B cell (primary cell): ENCODE measurements around the gene ODR4. TPM values are rescaled to one million over a fixed set of nuclear protein-coding genes. Genes with fewer than 3 reads are reported as not detected.

Experiments
- ATAC-seq: fragments of 200-7000 bp; cut with Tn5 transposase; one replicate; pipeline ENCODE4 v1.10.0; 2021; ENCODE audit warnings: low read depth, mild to moderate bottlenecking, moderate number of reproducible peaks, moderate library complexity
- CTCF ChIA-PET: fragments of 350-600 bp; sonication (Branson Sonifier 250); formaldehyde crosslinking; loops from one replicate; lab custom pipeline; 2021; ENCODE audit warnings: antibody characterized with exemption, inconsistent platforms; lab: Charles Lee
- POLR2A ChIA-PET: fragments of 350-600 bp; sonication (Branson Sonifier 250); formaldehyde crosslinking; loops from one replicate; lab custom pipeline; 2021; ENCODE audit warnings: antibody characterized with exemption; lab: Charles Lee
- DNase-seq: peaks from one replicate; pipeline ENCODE4 v3.0.0; 2013
- H2AFZ ChIP-seq: 2 replicates; pipeline ENCODE4 v1.6.1; 2012; ENCODE audit warnings: mild to moderate bottlenecking, low read depth, low read length; ENCODE audit not compliant: insufficient read depth, poor library complexity, severe bottlenecking
- H3K27ac ChIP-seq, 2 donors: 1 replicate in 1 of 2; 2 replicates in 1 of 2; pipeline ENCODE4 v1.5.1; 2012 to 2013; ENCODE audit warnings: low read length in 2 of 2, mild to moderate bottlenecking in 2 of 2, moderate library complexity in 1 of 2
- H3K27me3 ChIP-seq, 4 experiments: fragments of 200-600 bp in 1 of 4; sonication (generic) in 1 of 4; replicated peaks in 1 of 4; 1 replicate in 2 of 4; 2 replicates in 2 of 4; pipeline versions ENCODE4 v1.6.1 to v1.7.0; 2013 to 2016; ENCODE audit warnings: low read length in 3 of 4, mild to moderate bottlenecking in 2 of 4, mixed read lengths in 1 of 4, moderate library complexity in 1 of 4; ENCODE audit not compliant: insufficient read depth in 4 of 4, control insufficient read depth in 3 of 4; ENCODE audit errors: control extremely low read depth in 1 of 4
- H3K36me3 ChIP-seq, 2 experiments: replicated peaks in 1 of 2; 1 replicate in 1 of 2; 2 replicates in 1 of 2; pipeline versions ENCODE4 v1.6.1 to v1.7.1; 2013; ENCODE audit warnings: low read length in 1 of 2; ENCODE audit not compliant: insufficient read depth in 2 of 2, control insufficient read depth in 1 of 2; ENCODE audit errors: control extremely low read depth in 1 of 2, extremely low read depth in 1 of 2
- H3K4me1 ChIP-seq, 2 donors: fragments of 200-600 bp in 1 of 2; sonication (generic) in 1 of 2; 1 replicate in 1 of 2; 2 replicates in 1 of 2; pipeline versions ENCODE4 v1.5.1 to v1.6.1; 2013 to 2017; ENCODE audit warnings: low read length in 2 of 2; ENCODE audit not compliant: control insufficient read depth in 2 of 2, insufficient read depth in 2 of 2
- H3K4me2 ChIP-seq: replicated peaks from 2 replicates; pipeline ENCODE3; 2012; ENCODE audit warnings: mild to moderate bottlenecking, low read depth, low read length; ENCODE audit not compliant: poor library complexity, severe bottlenecking
- H3K4me3 ChIP-seq, 5 experiments: fragments of 200-600 bp in 1 of 5; sonication (generic) in 1 of 5; 1 replicate in 3 of 5; 2 replicates in 2 of 5; pipeline versions ENCODE4 v1.5.1 to v1.7.0; 2011 to 2016; ENCODE audit warnings: low read length in 4 of 5, mild to moderate bottlenecking in 4 of 5, low read depth in 2 of 5, control low read depth in 1 of 5, moderate library complexity in 1 of 5; ENCODE audit not compliant: insufficient read depth in 1 of 5; ENCODE audit errors: control extremely low read depth in 1 of 5, extremely low read depth in 1 of 5
- H3K79me2 ChIP-seq: fragments of 200-600 bp; sonication (generic); one replicate; pipeline ENCODE4 v1.6.0; 2016; ENCODE audit warnings: low read length; ENCODE audit not compliant: control insufficient read depth, insufficient read depth
- H3K9ac ChIP-seq: fragments of 200-600 bp; sonication (generic); 2 replicates; pipeline ENCODE4 v1.6.1; 2017; ENCODE audit warnings: mild to moderate bottlenecking, low read length, moderate library complexity
- H3K9me3 ChIP-seq, 3 donors: one replicate each; pipeline versions ENCODE4 v1.6.1 to v1.7.1; 2013; ENCODE audit warnings: low read length in 2 of 3; ENCODE audit not compliant: control insufficient read depth in 2 of 3, insufficient read depth in 1 of 3; ENCODE audit errors: control extremely low read depth in 1 of 3
- H4K20me1 ChIP-seq: 2 replicates; pipeline ENCODE4 v1.6.0; 2012; ENCODE audit warnings: mild to moderate bottlenecking, low read length; ENCODE audit not compliant: insufficient read depth, control insufficient read depth, poor library complexity, severe bottlenecking
- H3K27ac Mint-ChIP-seq: one replicate; pipeline ENCODE4 v1.8.0; 2021; ENCODE audit warnings: mixed read lengths
- H3K27me3 Mint-ChIP-seq: one replicate; pipeline ENCODE4 v1.8.0; 2021; ENCODE audit warnings: mixed read lengths
- H3K4me1 Mint-ChIP-seq: one replicate; pipeline ENCODE4 v1.8.0; 2021; ENCODE audit warnings: mixed read lengths
- H3K4me3 Mint-ChIP-seq: one replicate; pipeline ENCODE4 v1.8.0; 2021; ENCODE audit warnings: mixed read lengths
- H3K9me3 Mint-ChIP-seq: one replicate; pipeline ENCODE4 v1.8.0; 2022; ENCODE audit warnings: mixed read lengths; ENCODE audit not compliant: insufficient read depth
- EZH2 ChIP-seq: IDR thresholded peaks from 2 replicates; pipeline ENCODE4 v1.6.1; 2012; ENCODE audit warnings: borderline replicate concordance, low read depth, mild to moderate bottlenecking, moderate library complexity, low read length; ENCODE audit not compliant: insufficient read depth, poor library complexity, severe bottlenecking
- whole genome bisulfite sequencing: methylation state at CpG from one replicate; pipeline ENCODE4 v1.1.5; 2013; ENCODE audit warnings: missing lambda C conversion rate; ENCODE audit not compliant: insufficient coverage; 5-methylcytosine and 5-hydroxymethylcytosine counted together
- intact Hi-C: fragments of 100-400 bp; cut with micrococcal nuclease; formaldehyde crosslinking; loops from one replicate; pipeline ENCODE4 v1.10.0; 2022
- polyA plus RNA-seq: library from polyadenylated mRNA; depleted of rRNA; stranded (reverse); fragments of >200 nt; gene quantifications from 2 replicates; pipeline ENCODE4 v1.2.3, GENCODE V29; 2012
- total RNA-seq, 2 donors: library from RNA; stranded (reverse); fragments of 120-200 nt in 1 of 2; gene quantifications; 1 replicate in 1 of 2; 2 replicates in 1 of 2; pipeline versions ENCODE4 v1.2.3 to v1.2.4, GENCODE V29; 2013 to 2022
- TF ChIP-seq, protein P1 (sequence below): fragments of 200-600 bp; IDR thresholded peaks from one replicate; pipeline ENCODE4 v1.8.0; 2022; ENCODE audit warnings: antibody characterized with exemption, mild to moderate bottlenecking

ODR4 gene
- total and polyA plus RNA-seq, 2 donors (not counting 1 experiment from before 2014, with no cell fraction given): 6.6 to 15.0 TPM

DNA sequence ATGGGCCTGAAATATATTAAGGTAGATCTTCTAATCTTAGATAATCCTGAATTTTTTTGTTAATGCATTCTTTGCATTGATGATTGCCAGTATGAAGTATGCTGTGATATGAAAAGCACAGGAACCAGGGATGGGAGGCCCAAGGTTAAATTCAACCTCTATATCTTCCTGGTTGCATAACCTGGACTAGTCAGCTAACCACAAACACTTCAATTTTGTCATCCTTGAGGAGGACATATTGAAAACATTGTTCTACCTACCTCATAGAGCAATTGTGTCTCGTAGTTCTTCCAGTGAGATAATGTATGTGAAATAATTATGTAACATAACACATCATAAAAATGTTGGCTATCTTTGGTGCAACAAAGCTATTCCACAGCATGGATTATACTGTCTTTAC is 59.7 kb downstream of the ODR4 start:
- no peak overlapping the region for H3K27ac Mint-ChIP-seq
- DNase-seq (no peak), ATAC-seq (no peak)
- Histone ChIP-seq H3K9me3 (no peaks in the 10 kb centered on the region), H2AFZ (no peak overlapping the region), H3K9ac (no peak overlapping the region), H3K79me2 (no peaks in the 10 kb centered on the region), H4K20me1 (no peaks in the 10 kb centered on the region), H3K4me1 (no peaks in the 10 kb centered on the region), H3K27ac (no peak overlapping the region), H3K4me2 (no peak overlapping the region), H3K27me3 (no peaks in the 10 kb centered on the region), H3K36me3 (no peaks in the 10 kb centered on the region), H3K4me3 (no peak overlapping the region)
- H3K4me1 Mint-ChIP-seq: no peaks in the 10 kb centered on the region
- H3K27me3 Mint-ChIP-seq: no peaks in the 10 kb centered on the region
- no peaks in the 10 kb centered on the region for H3K9me3 Mint-ChIP-seq
- intact Hi-C loops: no loop called here
- no CpG with 5 or more reads among the region's 1 CpG for WGBS
- ChIA-PET CTCF (no interaction called here), POLR2A (no interaction called here)
- no peak overlapping the region for H3K4me3 Mint-ChIP-seq
- TF ChIP-seq, protein P1, sequence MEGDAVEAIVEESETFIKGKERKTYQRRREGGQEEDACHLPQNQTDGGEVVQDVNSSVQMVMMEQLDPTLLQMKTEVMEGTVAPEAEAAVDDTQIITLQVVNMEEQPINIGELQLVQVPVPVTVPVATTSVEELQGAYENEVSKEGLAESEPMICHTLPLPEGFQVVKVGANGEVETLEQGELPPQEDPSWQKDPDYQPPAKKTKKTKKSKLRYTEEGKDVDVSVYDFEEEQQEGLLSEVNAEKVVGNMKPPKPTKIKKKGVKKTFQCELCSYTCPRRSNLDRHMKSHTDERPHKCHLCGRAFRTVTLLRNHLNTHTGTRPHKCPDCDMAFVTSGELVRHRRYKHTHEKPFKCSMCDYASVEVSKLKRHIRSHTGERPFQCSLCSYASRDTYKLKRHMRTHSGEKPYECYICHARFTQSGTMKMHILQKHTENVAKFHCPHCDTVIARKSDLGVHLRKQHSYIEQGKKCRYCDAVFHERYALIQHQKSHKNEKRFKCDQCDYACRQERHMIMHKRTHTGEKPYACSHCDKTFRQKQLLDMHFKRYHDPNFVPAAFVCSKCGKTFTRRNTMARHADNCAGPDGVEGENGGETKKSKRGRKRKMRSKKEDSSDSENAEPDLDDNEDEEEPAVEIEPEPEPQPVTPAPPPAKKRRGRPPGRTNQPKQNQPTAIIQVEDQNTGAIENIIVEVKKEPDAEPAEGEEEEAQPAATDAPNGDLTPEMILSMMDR: no peak
- TF ChIP-seq EZH2: no peak

DNA sequence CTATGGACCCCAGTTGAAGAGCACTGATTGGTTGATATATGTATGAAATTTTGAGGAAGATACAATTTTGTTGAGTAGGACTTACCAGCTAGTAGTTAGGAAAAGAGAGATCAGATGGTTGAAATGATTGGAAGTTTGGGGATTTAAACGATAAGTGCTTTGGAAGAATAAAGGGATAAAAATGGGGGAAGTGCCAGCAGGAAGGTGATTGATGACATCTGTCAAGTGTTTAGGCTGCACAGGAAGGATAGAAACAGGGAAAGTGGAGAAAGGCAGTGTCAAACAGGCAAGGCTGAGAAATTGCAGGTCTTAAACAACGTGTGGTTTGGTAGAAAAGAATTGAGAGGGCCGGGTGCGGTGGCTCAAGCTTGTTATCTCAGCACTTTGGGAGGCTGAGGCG is 62.9 kb downstream of the ODR4 start:
- POLR2A ChIA-PET: no interaction called here
- H2AFZ ChIP-seq: no peak overlapping the region
- intact Hi-C loops: no loop called here
- Mint-ChIP-seq H3K27ac (no peak overlapping the region), H3K27me3 (no peaks in the 10 kb centered on the region), H3K9me3 (no peaks in the 10 kb centered on the region), H3K4me3 (no peak overlapping the region), H3K4me1 (no peaks in the 10 kb centered on the region)
- H3K4me2 ChIP-seq: no peak overlapping the region
- H3K27me3 ChIP-seq: no peaks in the 10 kb centered on the region
- H4K20me1 ChIP-seq: no peaks in the 10 kb centered on the region
- ATAC-seq: no peak
- DNase-seq: no peak
- no peak overlapping the region for H3K9ac ChIP-seq
- no peak for TF ChIP-seq EZH2
- TF ChIP-seq, protein P1: no peak
- no peaks in the 10 kb centered on the region for H3K9me3 ChIP-seq
- no peaks in the 10 kb centered on the region for H3K79me2 ChIP-seq
- no peaks in the 10 kb centered on the region for H3K36me3 ChIP-seq
- no peak overlapping the region for H3K4me3 ChIP-seq
- CTCF ChIA-PET: no interaction called here
- H3K4me1 ChIP-seq: no peaks in the 10 kb centered on the region
- 82% methylated on average over 5 of the region's 5 CpGs for WGBS
- no peak overlapping the region for H3K27ac ChIP-seq
